ENCODE data around the gene NAALADL2. TPM values are rescaled to one million over a fixed set of nuclear protein-coding genes. Genes with fewer than 3 reads are reported as not detected.
"Not testable (repeated sequence)": the region's sequence is repeated elsewhere in the genome, so short reads cannot be mapped to it uniquely, and the experiment has no call there.

The NAALADL2 gene
- total RNA-seq, 1 donor from 2014 or later: 2.9 TPM

DNA sequence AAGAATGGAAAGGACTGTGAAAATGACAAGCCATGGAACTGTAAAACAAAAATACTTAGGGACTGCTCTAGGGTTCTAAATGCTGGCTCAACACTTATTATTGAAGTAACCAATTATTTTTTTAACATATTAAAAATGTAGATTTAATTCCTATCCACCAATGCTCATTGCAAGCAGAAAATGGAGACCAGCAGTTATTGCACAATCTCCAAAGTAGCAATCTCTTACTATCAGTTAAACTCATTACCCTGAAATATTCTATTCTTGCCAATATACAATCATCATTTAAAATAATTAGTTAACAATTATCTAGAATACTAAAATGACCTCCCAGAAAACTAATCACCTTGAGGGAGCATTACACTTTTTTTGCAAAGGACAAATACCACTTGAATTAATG lies 499.8 kb downstream of the NAALADL2 start:
- TF ChIP-seq, protein P1, sequence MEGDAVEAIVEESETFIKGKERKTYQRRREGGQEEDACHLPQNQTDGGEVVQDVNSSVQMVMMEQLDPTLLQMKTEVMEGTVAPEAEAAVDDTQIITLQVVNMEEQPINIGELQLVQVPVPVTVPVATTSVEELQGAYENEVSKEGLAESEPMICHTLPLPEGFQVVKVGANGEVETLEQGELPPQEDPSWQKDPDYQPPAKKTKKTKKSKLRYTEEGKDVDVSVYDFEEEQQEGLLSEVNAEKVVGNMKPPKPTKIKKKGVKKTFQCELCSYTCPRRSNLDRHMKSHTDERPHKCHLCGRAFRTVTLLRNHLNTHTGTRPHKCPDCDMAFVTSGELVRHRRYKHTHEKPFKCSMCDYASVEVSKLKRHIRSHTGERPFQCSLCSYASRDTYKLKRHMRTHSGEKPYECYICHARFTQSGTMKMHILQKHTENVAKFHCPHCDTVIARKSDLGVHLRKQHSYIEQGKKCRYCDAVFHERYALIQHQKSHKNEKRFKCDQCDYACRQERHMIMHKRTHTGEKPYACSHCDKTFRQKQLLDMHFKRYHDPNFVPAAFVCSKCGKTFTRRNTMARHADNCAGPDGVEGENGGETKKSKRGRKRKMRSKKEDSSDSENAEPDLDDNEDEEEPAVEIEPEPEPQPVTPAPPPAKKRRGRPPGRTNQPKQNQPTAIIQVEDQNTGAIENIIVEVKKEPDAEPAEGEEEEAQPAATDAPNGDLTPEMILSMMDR (IDR thresholded peaks at IDR 0.05; ENCODE audit: insufficient read depth, low read length, poor library complexity, severe bottlenecking): no peak
- Histone ChIP-seq H3K4me3 (ENCODE audit: low read depth, low read length) (no peak overlapping the region), H3K36me3 (ENCODE audit: control insufficient read depth, insufficient read depth, low read length) (no peaks in the 10 kb centered on the region), H3K27me3 (ENCODE audit: control insufficient read depth, insufficient read depth, low read length) (no peaks in the 10 kb centered on the region)
- DNase-seq (ENCODE audit: low read depth): no peak

DNA sequence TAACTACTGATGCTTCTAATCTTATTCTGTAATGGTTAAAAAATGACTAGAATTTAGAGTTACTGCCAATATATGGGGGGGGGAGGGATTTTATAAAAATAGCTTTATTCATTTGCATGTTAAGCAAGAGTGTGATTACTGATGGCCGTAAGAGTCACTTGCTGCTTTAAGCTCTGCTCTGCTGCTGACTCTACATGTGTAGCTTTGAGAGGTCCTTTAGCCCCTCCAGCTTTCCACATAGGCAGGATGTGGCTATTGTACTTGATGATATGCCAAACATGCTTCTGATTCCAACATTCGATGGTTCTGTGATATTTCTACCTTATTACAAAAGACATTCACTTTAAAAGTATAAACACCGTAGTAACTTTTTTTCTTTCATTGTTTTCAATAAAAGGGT lies 511.3 kb downstream of the NAALADL2 start:
- DNase-seq (ENCODE audit: low read depth); H3K4me3 ChIP-seq (ENCODE audit: low read depth, low read length); H3K36me3 ChIP-seq (ENCODE audit: control insufficient read depth, insufficient read depth, low read length); H3K27me3 ChIP-seq (ENCODE audit: control insufficient read depth, insufficient read depth, low read length): not testable (repeated sequence)

DNA sequence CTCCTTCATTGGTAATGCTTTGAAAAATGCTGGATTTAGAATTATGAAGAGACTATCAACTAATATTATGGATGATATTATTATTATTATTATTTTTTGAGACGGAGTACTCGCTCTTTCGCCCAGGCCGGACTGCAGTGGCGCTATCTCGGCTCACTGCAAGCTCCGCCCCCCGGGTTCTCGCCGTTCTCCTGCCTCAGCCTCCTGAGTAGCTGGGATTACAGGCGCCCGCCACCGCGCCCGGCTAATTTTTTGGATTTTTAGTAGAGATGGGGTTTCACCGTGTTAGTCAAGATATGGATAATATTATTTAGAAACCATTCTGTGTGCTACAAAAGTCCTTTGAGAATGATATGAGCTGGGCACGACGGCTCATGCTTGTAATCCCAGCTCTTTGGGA lies 512.1 kb downstream of the NAALADL2 start:
- not testable (repeated sequence) for H3K27me3 ChIP-seq (ENCODE audit: control insufficient read depth, insufficient read depth, low read length); H3K36me3 ChIP-seq (ENCODE audit: control insufficient read depth, insufficient read depth, low read length); DNase-seq (ENCODE audit: low read depth); H3K4me3 ChIP-seq (ENCODE audit: low read depth, low read length)

DNA sequence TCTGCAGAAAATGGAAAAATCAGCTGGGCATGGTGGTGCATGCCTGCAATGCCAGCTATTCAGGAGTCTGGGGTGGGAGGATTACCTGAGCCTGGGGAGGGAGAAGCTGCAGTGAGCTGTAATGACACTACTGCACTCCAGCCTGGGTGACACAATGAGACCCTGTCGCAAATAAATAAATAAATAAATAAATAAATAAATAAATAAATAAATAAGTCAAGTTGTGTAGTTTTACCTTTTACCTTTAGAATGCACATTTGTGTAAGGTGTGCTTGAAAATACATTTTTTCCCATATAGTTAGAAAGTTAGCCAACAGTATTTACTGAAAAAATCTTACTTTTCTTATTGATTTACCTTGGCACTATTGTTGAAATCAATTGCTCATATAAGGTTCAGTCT lies 515.6 kb downstream of the NAALADL2 start:
- no peaks in the 10 kb centered on the region for H3K27me3 ChIP-seq (ENCODE audit: control insufficient read depth, insufficient read depth, low read length)
- no peak overlapping the region for H3K4me3 ChIP-seq (ENCODE audit: low read depth, low read length)
- no peak for DNase-seq (ENCODE audit: low read depth)
- TF ChIP-seq, protein P1 (IDR thresholded peaks at IDR 0.05; ENCODE audit: insufficient read depth, low read length, poor library complexity, severe bottlenecking): no peak
- no peaks in the 10 kb centered on the region for H3K36me3 ChIP-seq (ENCODE audit: control insufficient read depth, insufficient read depth, low read length)

DNA sequence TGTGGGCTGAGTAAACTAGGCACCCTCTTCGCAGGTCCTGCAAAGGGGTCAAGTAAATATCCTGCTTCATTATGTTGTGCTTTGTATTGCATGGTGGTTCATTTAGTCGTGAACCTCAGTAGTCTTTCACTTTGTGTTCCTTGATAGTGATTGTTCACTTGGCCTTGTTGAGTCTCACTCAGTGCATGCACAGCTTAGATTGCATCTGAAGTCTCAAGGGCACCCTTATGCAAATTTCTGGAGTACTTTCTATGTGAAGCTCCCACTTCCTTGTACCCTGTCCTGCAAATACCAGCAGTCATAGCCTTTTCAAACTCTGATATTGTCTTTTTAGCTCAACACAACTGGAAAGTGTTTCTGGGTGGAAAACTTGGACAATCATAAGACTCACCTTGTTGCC lies 519.2 kb downstream of the NAALADL2 start:
- DNase-seq (ENCODE audit: low read depth): no peak
- Histone ChIP-seq H3K27me3 (ENCODE audit: control insufficient read depth, insufficient read depth, low read length) (no peaks in the 10 kb centered on the region), H3K36me3 (ENCODE audit: control insufficient read depth, insufficient read depth, low read length) (no peaks in the 10 kb centered on the region), H3K4me3 (ENCODE audit: low read depth, low read length) (no peak overlapping the region)
- TF ChIP-seq, protein P1 (IDR thresholded peaks at IDR 0.05; ENCODE audit: insufficient read depth, low read length, poor library complexity, severe bottlenecking): no peak

DNA sequence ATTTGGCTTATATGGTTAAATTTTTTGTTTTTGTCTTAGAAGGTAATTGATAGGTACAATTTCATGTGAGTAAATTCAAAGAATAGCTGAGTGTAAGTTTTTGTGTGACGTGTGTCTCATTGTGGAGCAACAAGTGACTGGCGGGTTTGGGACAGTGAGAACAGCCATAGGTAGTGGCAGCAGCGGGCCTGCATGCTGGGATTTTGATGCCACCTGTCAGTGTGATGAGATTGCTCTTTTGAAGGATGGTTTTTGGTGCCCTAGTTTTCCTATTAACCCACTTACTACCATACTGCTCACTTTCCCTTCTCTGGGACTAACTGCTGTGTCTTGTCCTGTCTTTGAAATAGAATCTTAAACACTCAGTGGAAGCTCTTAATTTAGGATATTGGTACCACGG lies 522.6 kb downstream of the NAALADL2 start:
- H3K36me3 ChIP-seq (ENCODE audit: control insufficient read depth, insufficient read depth, low read length): no peaks in the 10 kb centered on the region
- TF ChIP-seq, protein P1 (IDR thresholded peaks at IDR 0.05; ENCODE audit: insufficient read depth, low read length, poor library complexity, severe bottlenecking): no peak
- H3K27me3 ChIP-seq (ENCODE audit: control insufficient read depth, insufficient read depth, low read length): no peaks in the 10 kb centered on the region
- H3K4me3 ChIP-seq (ENCODE audit: low read depth, low read length): no peak overlapping the region
- DNase-seq (ENCODE audit: low read depth): no peak

DNA sequence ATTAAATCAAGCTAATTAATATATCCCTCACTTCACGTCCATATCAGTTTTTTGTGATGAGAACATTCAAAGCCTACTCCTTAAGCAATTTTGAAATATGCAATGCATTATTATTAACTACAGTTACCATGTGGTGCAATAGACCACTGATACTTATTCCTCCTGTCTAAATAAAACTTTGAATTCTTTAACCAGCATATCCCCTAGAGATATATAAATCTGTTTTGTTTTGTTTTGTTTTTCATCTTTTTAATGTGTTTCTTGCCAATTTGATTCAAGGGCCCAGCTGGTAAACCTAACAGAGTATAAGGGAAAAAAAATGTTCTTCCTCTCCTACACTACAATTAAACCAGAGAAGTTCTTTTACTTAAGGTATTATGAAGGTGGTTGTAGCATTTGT lies 524.2 kb downstream of the NAALADL2 start:
- Histone ChIP-seq H3K4me3 (ENCODE audit: low read depth, low read length) (no peak overlapping the region), H3K36me3 (ENCODE audit: control insufficient read depth, insufficient read depth, low read length) (no peaks in the 10 kb centered on the region), H3K27me3 (ENCODE audit: control insufficient read depth, insufficient read depth, low read length) (no peaks in the 10 kb centered on the region)
- TF ChIP-seq, protein P1 (IDR thresholded peaks at IDR 0.05; ENCODE audit: insufficient read depth, low read length, poor library complexity, severe bottlenecking): no peak
- no peak for DNase-seq (ENCODE audit: low read depth)

Measured in kidney epithelial cell (primary cell).